MM.1S (cell line): Measurements from ENCODE around the gene TNN.

Experiments
- DNase-seq: peaks from one replicate; pipeline ENCODE4 v3.0.0-alpha.2; 2015
- H2AFZ ChIP-seq: fragments of 300-600 bp; sonication (generic); 2 replicates; pipeline ENCODE4 v1.6.0; 2016; ENCODE audit warnings: antibody characterized with exemption, low read length
- H3F3A ChIP-seq: fragments of 300-600 bp; sonication (generic); 2 replicates; pipeline ENCODE4 v1.6.1; 2016; ENCODE audit warnings: mild to moderate bottlenecking, antibody characterized with exemption, low read length, moderate library complexity, mixed read lengths; ENCODE audit not compliant: insufficient read depth
- H3K27ac ChIP-seq: fragments of 300-600 bp; sonication (generic); 2 replicates; pipeline ENCODE4 v1.5.1; 2016; ENCODE audit warnings: mild to moderate bottlenecking, low read length
- H3K27me3 ChIP-seq: fragments of 300-600 bp; sonication (generic); replicated peaks from 2 replicates; pipeline ENCODE4 v1.6.0; 2016; ENCODE audit warnings: low read length; ENCODE audit not compliant: insufficient read depth
- H3K36me3 ChIP-seq: fragments of 300-600 bp; sonication (generic); replicated peaks from 2 replicates; pipeline ENCODE4 v1.6.1; 2016; ENCODE audit warnings: mild to moderate bottlenecking, low read length, mixed read lengths; ENCODE audit not compliant: insufficient read depth
- H3K4me1 ChIP-seq: fragments of 300-600 bp; sonication (generic); 2 replicates; pipeline ENCODE4 v1.6.1; 2016; ENCODE audit warnings: low read length, mixed read lengths
- H3K4me2 ChIP-seq: fragments of 300-600 bp; sonication (generic); 2 replicates; pipeline ENCODE4 v1.6.0; 2016; ENCODE audit warnings: low read depth, low read length
- H3K4me3 ChIP-seq: fragments of 300-600 bp; sonication (generic); 2 replicates; pipeline ENCODE4 v1.5.1; 2016; ENCODE audit warnings: low read length, mixed read lengths
- H3K79me2 ChIP-seq: fragments of 300-600 bp; sonication (generic); 2 replicates; pipeline ENCODE4 v1.6.1; 2016; ENCODE audit warnings: mixed run types, low read length, mixed read lengths
- H3K9ac ChIP-seq: fragments of 300-600 bp; sonication (generic); 2 replicates; pipeline ENCODE4 v1.6.1; 2016; ENCODE audit warnings: low read length, mixed read lengths
- H3K9me2 ChIP-seq: fragments of 300-600 bp; sonication (generic); replicated peaks from 2 replicates; pipeline ENCODE4 v1.6.1; 2016; ENCODE audit warnings: mild to moderate bottlenecking, low read length, mixed read lengths; ENCODE audit not compliant: insufficient read depth
- H3K9me3 ChIP-seq: fragments of 300-600 bp; sonication (generic); replicated peaks from 2 replicates; pipeline ENCODE4 v1.6.1; 2016; ENCODE audit warnings: mild to moderate bottlenecking, low read length, mixed read lengths; ENCODE audit not compliant: insufficient read depth
- H4K20me1 ChIP-seq: fragments of 300-600 bp; sonication (generic); 2 replicates; pipeline ENCODE4 v1.6.1; 2016; ENCODE audit warnings: mild to moderate bottlenecking, low read length, moderate library complexity, mixed read lengths; ENCODE audit not compliant: insufficient read depth
- CTCF ChIP-seq: fragments of 300-600 bp; sonication (generic); IDR thresholded peaks from 2 replicates; pipeline ENCODE4 v1.5.1; 2016; ENCODE audit warnings: antibody characterized with exemption, low read length, mixed read lengths
- EZH2 ChIP-seq: fragments of 300-600 bp; sonication (generic); optimal IDR thresholded peaks from 2 replicates; pipeline ENCODE3; 2017; ENCODE audit warnings: low read depth, mild to moderate bottlenecking, antibody characterized with exemption, low read length, mixed read lengths
- EZH2phosphoT487 ChIP-seq: fragments of 300-600 bp; sonication (generic); IDR thresholded peaks from 2 replicates; pipeline ENCODE4 v1.6.1; 2018; ENCODE audit warnings: antibody characterized with exemption, low read length

Gene TNN

GRCh38 chr1:175072099-175072951 lies 4.7 kb downstream of the TNN start:
- no peaks in the 10 kb centered on the region for H3K9me3 ChIP-seq
- no peaks in the 10 kb centered on the region for H3K27me3 ChIP-seq
- H3K27ac ChIP-seq = no peak overlapping the region
- H2AFZ ChIP-seq = peak overlapping the region; percentile 53
- no peak overlapping the region for H3K9ac ChIP-seq
- peak overlapping the region; percentile 57 for H3K4me2 ChIP-seq
- peaks cover 17% of the 10 kb centered on the region for H3K4me1 ChIP-seq
- H3K36me3 ChIP-seq = no peaks in the 10 kb centered on the region
- no peak for TF ChIP-seq EZH2phosphoT487
- no peak for TF ChIP-seq EZH2
- TF ChIP-seq CTCF = no peak
- no peaks in the 10 kb centered on the region for H3K9me2 ChIP-seq
- H4K20me1 ChIP-seq = no peaks in the 10 kb centered on the region
- H3K79me2 ChIP-seq = no peaks in the 10 kb centered on the region
- H3F3A ChIP-seq = no peaks in the 10 kb centered on the region
- DNase-seq = peak; percentile 65
- H3K4me3 ChIP-seq = peak overlapping the region; percentile 29; the same call in 1 of the 2 replicates

GRCh38 chr1:175073061-175073460 lies 5.4 kb downstream of the TNN start:
- Histone ChIP-seq H3K9me3 (no peaks in the 10 kb centered on the region), H3K4me1 (peaks cover 17% of the 10 kb centered on the region), H2AFZ (no peak overlapping the region), H3K9me2 (no peaks in the 10 kb centered on the region), H3K4me3 (no peak overlapping the region), H3K36me3 (no peaks in the 10 kb centered on the region), H3K4me2 (peak overlapping the region; percentile 57; the same call in 1 of the 2 replicates), H3K27me3 (no peaks in the 10 kb centered on the region), H3K9ac (no peak overlapping the region), H3K79me2 (no peaks in the 10 kb centered on the region), H3K27ac (no peak overlapping the region), H4K20me1 (no peaks in the 10 kb centered on the region), H3F3A (no peaks in the 10 kb centered on the region)
- no peak for DNase-seq
- TF ChIP-seq EZH2phosphoT487 = no peak
- no peak for TF ChIP-seq EZH2
- no peak for TF ChIP-seq CTCF

GRCh38 chr1:175073633-175074032 lies 6.0 kb downstream of the TNN start:
- no peaks in the 10 kb centered on the region for H3K36me3 ChIP-seq
- no peaks in the 10 kb centered on the region for H3K79me2 ChIP-seq
- DNase-seq = no peak
- H3K27me3 ChIP-seq = no peaks in the 10 kb centered on the region
- H3K27ac ChIP-seq = no peak overlapping the region
- no peak overlapping the region for H2AFZ ChIP-seq
- no peaks in the 10 kb centered on the region for H4K20me1 ChIP-seq
- no peaks in the 10 kb centered on the region for H3K9me3 ChIP-seq
- no peak overlapping the region for H3K4me2 ChIP-seq
- H3K4me1 ChIP-seq = peaks cover 17% of the 10 kb centered on the region
- no peak overlapping the region for H3K4me3 ChIP-seq
- no peaks in the 10 kb centered on the region for H3K9me2 ChIP-seq
- TF ChIP-seq CTCF (no peak), EZH2 (no peak), EZH2phosphoT487 (no peak)
- H3F3A ChIP-seq = no peaks in the 10 kb centered on the region
- H3K9ac ChIP-seq = no peak overlapping the region
